Measurements from ENCODE around the gene ACIN1.

The ACIN1 gene

DNA sequence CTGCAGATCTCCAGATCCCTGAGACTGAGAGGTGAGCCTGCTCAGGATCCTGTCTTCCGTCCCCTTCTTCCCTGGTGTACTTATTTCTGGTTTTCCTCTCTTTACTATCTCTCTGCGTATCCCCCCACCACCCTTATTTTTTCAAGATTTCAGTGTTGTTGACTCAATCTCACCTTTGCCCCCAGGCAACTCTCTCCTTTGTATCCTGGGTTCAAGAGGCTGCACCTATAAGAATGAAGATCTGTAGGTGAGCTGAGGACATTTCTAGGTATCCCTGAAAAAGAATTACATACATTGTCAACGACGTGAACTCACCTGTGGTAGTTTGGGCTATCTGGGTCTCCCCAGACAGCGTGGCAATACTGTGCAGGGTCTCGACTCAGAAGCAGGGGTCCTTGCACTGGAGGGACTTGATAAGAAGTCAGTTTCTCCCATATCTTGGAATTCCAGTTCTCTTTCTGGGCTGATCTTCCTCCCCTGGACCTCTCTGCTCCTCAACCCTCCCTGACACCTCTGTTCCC, 9.2 kb upstream of the ACIN1 start:
- DNase-seq: no peak

DNA sequence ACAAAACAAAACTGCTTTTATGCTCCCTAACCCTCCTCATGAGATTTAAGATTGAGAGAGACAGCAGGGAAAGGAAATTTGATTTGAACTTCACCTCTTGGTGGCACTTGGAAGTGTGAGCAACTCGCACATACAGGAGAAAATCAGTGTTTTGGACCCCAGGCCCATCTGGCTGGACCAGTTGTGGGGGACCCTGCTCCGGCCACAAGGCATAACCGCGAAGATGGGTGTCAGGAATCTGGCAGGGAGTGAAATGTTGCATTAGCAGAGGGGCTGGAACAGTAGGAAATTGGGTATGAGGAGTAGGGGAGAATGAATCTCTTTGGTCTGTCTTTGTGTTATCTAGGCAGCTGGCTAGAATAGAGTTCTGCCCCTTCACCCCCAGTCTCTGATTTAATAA, 8.6 kb upstream of the ACIN1 start:
- no peak for DNase-seq

DNA sequence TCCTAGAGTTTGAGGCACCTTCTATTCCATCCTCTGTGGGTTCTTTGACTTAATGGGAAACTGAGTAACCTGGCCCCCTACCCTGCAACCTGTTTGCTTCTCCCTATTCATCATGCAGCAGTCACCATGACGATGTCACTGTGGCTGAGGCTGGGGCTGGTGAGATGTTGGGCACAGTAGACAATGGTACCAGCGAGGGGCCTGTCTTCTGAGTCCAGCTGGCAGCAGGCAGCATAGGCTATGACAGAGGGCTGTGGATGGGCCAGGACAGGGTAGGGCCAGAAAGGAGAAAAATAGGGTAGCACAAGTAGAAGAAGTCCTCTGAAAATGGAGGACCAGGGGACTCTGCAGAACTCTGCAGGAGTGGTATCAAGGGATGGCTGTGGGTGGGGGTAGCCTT, 7.9 kb upstream of the ACIN1 start:
- no peak for DNase-seq

DNA sequence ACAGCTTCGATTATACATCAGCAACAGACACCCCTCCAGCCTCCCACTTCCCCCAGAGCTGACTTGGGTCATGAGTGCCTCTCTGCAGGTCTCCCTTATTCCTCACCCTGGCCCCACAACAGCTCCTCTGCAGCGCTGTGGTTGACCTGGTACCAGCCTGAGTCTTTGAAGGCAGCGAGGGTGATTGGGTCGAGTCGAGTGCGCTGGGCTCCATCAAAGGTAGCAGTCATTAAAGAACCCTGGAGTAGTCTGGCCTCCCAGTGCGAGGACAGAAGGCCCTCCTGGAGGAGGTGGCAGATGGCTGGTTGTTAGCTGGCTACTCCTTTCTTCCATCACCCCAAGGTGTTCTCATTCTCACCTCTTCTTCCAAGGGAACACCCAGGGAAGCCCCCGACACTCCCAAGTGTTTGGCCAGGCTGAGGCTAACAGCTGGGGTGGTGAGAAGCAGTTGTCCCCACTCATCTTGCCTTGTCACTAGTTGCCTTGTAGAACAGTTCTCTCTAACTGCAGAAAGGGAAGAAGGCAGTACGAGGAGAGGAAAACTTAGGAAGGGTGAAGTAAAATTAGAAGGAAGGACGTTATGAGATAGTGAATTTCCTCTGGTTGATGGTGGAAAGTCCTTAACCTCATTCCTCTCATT, 7.2 kb upstream of the ACIN1 start:
- DNase-seq: no peak

DNA sequence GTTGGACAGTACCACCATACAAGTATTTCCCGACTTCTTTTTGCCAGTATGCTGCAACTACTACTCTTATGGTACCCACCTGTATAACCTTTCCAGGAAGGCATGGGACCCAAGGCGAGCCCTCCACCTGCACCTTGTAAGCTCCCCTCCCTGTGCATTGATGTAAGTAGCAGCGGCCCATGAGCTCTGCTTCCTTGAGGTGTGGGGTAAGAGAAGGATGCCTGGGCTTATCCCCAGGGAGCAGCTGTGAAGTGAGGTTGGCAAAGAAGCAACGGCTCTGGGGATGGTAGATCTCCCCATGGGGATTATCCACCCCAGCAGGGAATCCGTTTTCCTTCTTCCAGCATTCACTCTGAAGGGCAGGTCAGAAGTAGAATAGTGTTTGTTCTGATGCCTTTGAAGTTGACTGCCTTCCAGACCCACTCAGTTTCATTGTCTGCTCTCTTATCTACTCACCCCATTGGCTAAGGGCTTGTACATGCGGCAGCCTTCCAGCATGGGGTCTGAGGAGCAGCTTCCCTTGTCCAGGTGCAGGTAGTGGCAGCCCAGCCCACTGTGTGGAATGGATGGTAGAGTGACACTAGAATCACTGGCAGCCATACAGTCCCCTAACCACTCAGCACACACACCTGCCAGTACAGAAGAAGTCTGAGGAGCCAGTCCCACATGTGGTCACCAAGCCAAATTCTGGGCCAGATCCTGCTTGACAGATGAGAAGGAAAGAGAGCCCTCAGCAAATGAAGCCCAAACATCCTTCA, 6.5 kb upstream of the ACIN1 start:
- no peak for DNase-seq

DNA sequence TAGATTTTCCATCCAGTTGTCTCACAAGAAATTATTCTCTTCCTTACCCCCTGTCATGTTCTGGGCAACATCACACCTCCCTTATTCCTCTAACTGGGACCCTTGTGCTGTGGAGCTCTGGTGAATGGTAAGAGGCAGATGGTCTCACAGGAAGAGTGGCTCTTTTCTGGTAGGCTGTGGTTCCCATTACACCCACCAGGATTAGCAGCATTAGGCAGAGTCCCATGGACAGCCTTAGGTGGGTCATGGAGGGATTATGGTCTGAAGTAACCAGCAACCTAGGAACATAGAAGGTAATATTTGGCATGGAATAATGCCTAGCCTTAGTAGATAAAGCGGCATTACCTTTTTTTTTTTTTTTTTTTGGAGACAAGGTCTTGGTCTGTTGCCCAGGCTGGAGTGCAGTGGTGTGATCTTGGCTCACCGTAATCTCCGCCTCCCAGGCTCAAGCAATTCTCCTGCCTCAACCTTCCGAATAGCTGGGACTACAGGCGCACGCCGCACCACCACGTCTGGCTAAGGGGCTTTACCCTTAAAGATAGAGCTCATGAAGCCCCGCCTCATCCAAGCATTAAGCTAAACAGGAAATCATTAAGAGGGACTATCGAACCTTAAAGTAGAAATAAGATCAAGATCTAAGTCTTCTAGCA, 4.4 kb upstream of the ACIN1 start:
- no peak for DNase-seq

DNA sequence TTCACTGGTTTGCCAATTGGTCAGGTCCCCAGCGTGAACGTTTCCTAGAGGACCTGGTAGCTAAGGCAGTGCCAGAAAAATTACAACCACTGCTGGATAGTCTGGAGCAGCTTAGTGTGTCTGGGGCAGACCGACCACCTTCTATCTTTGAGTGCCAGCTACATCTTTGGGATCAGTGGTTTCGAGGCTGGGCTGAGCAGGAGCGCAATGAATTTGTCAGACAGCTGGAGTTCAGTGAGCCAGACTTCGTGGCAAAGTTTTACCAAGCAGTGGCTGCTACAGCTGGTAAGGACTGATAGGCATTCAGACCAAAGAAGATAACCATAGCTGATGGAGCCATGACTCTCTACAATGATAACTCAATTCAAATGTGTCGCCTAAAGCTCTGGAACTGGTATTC, 2.9 kb upstream of the ACIN1 start:
- DNase-seq: no peak

DNA sequence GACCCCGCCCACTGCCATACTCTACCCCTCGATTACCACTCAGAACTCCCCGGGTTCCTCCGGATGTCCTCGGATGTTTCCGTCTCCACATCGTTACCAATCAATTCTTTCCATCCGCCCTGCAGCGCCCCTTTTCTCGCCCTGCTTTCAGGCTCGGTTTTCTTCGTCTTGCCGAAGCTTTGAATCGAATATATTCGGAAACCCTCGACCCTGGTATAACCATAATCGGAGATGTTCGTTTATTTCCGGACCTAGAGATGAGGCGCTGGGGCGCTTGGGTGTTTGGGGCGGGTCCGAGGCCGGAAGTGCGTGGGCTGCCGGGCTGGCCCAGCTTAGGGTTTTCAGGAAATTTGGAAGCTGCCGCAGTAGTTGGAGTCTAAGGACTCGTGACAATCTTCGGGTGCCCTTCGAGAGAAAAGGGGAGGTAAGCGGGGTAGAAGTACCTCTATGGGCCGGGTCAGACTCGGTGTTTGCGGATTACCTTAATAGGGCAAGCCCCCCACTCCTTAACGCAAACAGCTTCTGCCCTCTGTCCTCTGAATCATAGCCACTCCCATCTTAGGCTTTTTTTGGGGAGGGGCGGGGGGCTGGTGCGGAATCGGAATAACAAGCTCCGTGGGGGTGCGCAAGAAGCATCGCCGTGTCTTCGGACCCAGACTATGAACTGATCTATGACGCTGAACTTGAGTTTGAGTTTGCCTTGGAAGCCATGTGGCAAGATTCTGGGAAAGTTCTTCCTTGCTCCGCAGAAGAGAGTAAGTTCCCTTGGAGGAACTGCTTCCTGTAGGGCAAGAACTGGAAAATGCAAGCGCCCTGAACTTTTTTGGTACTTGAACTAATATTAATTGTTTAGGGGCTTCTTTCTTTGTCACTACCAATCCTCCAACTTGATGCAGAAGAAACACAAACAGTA, 516 bp upstream of the ACIN1 start, which contains the start of gene C14orf119:
Gene C14orf119, plus strand, starts transcription at position 310 of the 913 bp plus-strand sequence. CDS start 2,154 bp downstream, outside the sequence.
- no peak for DNase-seq

DNA sequence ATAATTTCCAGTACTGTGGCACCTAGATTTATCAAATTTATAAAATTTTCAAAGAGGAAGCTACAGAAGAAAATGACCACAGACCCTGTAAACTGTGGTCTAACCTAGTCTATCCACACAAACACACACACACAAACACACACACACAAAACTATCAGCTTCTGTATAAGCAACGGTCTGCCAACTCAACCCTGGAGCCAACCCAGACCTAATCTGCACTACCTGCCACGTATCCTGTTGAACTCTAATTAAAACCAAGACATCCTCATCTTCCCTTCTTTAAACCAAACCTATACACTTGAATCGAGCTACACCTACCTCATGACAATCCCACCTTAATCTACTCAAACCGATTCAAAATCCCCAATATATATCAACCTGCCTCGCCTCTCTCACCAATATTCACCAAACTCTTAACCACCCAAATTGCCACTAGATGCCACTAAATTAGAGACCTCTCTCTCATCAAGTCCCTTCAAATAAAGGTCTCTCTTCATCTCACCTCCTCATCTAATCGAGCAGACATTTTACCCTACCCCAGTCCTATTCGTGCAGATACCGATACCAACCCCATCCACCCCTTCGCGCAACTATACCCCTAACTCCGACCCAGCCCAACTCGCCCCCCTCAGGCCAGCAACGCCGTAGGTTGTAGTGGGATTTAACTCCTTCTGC, 808 bp downstream of the ACIN1 start:
- no peak for DNase-seq

DNA sequence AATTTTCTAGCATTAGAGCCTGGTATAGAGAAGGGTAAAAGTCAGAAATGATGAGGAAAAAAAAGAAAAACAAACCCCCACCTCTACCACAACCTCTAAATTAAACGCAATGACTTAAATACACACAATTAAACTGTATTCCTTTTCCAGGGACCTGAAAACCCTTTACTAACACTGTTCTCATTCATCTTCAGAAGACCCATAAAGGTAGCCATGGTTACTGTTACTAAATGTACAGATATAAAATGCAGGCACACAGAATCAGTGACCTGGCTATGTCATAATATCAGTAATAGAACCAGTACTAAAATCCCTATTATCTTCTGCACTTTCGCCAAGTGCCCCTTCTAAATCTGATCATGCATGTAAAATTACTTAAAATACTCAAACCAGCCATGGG, 1.4 kb downstream of the ACIN1 start:
- DNase-seq: no peak

DNA sequence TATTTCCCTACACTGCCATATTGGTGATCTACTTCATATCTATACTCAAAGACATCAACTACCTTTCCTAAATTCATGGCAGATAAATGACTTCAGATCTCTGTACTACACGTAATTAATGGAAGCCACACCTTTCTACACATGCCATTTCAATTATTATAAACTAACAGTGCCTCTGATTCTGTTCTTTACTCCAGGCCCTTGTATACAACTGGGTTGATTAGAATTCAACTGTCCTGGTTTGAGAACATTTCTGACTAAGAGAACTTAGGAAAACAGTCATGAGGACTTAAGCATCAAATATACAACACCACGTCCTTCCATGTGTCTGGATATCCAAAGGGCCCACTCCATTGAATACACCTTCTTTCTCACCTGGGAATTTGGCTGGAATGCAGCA, 1.8 kb downstream of the ACIN1 start:
- DNase-seq: no peak

DNA sequence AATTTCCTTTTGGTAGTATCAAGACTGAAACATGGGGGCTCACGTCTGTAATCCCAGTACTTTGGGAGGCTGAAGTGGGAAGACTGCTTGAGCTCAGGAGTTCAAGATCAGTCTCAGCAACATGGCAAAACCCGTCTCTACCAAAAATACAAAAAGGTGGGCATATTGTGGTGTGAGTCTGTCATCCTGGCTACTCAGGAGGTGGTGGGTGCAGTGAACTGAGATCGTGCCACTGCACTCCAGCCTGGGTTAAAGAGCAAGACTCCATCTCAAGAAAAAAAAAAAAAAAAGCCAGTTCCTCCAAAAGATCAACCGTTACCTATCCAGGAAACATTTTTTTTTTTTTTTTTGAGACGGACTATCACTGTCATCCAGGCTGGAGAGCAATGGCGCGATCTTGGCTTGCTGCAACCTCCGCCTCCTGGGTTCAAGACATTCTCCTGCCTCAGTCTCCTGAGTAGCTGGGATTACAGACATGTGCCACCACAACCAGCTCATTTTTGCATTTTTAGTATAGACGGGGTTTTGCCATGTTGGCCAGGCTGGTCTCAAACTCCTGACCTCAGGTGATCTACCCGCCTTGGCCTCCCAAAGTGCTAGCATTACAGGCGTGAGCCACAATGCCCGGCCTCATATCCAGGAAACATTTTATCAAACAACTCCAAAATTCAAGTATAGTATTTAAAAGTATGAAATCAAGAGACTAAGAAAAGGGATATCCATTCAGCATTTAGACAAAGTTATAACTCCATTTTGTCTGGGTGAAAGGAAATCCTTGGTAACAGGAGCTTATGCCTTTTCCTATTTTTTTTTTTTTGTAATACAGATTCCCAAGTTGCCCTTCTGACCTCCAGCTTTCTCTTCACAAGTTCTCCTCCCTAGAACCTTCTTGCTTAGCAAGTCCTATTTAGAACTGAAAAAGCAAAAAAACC, 3.4 kb downstream of the ACIN1 start:
- DNase-seq: no peak

DNA sequence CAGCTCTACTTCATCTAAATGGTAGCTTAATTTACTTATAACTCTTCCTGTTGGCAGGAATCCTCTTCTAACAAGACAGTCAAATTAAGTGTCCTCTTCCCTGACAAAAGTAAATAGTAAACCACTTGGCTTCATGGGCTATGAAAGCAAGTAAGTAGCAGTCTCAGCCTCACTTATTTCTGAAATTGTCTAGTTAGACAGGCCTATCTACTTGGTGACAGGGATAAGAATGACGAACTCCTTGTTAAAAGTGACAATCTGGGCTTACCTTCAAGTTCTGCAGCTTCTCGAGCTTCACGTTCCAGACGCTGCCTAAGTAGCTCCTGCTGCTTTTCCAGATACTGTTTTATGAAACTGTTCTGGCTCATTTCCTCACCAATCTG, 4.7 kb downstream of the ACIN1 start:
- no peak for DNase-seq

DNA sequence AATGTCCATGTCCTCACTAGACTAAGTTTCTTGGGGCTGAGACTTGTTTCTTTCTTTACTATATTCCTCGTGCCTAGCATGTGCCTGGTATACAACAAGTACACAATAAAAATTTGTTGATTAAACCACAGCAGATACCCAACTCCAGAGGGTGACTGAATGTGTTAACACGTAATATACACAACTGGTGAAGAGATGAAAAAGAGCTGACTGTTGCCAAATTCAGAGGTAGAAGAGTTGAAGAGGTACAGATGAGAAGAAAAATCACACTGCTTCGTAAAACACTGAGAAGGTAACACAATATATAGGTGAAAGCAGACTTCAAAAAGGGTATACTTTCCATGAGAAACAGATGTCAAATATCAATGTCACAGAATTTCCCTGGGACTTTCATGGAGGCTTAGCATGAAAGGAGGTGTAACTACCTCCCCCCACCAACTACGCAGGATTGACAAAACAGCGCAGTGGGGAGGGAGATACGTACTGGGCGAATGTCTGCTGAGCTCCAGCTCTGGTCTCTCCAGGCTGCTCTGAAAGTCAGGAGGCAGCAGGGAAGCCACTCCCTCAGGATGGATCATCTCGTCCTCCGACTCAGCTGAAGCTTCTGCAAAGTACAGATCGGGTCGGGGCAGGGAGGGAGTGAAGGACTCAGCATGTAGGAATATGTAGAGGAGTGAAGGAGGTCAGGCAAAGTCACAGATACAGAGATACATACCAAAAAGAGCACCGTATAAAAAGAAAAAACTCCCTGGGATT, 5.3 kb downstream of the ACIN1 start:
- DNase-seq: no peak

DNA sequence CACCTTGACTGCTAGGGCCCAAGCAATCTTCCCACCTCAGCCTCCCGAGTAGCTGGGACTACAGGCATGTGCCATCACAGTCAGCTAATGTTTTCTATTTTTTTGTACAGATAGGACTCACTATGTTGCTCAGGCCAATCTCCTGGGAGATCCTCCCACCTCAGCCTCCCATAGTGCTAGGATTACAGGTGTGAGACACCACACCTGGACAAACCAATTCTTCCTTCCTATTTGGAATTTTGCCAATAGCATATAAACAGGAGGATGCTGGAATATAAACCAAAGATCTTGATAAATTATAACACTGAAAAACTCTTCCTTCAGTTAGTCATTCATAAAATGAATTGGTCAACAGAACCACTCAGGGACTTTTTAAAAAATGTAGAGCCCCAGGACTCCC, 8.4 kb downstream of the ACIN1 start:
- DNase-seq: no peak

DNA sequence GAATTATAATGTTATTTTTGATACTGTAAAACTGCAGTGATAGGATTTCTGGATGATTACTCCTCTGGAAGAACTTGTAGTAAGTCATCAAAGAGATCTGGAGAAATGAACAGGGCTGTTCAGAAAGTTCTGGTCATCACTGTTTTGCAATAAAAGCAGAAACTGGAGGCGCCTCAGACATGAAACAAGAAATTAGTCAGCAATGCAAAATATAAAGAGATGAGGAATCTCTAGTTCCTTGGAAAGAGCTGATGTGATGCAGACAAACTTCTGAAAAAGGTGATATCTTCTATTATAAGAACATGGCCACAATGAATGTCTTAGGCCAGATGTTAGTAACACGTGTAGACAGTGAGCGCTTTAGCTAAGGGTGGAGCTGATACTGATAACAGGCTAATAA, 9.5 kb downstream of the ACIN1 start:
- no peak for DNase-seq

DNA sequence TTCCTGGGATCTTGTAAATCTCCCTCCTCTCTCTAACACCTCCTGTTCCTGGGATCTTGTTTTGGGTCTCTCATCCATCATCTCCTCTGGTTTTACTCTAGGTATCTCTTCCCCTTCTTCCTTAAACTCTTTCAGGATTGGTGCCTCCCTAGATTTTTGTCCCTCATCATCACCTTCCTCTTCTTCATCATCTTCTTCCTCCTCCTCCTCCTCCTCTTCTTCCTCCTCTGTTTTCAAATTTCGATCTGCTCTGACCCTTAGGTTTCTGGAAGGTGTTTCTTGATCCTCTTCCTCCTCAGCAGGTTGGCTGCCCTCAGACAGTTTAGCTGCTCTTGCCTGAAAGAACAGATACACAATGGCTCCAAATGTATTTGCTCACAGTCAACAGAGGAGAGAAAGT, 14.5 kb downstream of the ACIN1 start:
- DNase-seq: no peak

DNA sequence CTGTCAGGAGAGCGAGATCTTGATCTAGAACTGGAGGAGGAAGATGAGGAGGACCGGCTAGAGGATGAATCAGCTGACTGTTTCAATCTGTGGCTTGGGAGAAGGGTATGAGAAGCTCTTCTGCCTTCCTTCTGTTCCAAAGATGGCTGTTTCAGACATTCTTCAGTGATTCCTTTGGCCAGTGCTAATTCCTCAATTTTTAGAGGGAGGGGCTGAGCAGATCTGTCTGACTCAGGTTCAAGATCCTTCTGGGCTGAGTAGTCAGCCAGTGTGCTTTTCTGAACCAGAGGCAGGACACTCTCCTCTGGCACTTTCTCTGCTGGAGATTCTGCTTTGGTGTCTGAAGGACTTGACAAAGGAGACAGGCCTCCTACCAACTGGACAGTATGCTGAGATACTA, 15.2 kb downstream of the ACIN1 start:
- DNase-seq: no peak

DNA sequence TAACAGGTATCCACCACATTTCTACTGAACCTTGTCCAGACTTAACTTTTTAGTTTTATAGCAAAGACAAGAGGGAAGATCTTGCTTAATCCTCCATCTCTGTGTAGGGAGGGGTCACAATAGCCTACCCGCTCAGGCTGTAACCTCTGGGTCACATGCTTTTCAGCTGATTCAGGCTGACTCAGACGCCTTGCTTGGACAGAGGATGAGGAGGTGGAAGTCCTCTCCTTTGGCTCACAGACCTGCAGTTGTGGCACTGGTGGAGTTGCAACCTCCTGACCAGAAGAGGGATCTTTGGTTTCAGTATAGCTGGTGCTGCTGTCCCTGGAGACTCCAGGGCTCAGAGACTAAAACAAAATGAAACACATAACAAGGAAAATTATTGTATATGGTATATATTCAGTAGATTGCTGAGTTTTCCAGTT, 16.2 kb downstream of the ACIN1 start:
- DNase-seq: no peak

DNA sequence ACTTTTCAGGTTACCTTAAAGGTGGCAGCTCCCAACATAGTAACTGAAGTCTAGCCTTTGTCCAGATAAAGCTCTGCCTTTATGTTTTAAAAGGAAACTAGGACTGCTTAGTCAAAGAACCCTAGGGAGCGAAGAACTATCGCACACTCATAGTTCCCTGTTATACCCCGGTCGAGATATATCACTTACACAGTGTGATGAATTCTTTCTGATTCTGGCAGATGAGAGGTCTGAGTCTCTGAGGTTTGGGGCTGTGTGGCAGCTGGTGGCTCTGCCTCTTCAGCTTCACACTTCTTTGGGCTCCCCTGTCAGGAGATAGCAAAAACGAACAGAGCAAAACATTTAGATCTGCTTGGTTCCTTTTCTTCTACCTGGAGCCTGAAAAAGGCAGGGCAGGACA, 17.0 kb downstream of the ACIN1 start:
- DNase-seq: no peak
